ENCODE results near the gene NID1. TPM values are rescaled to one million over a fixed set of nuclear protein-coding genes. Genes with fewer than 3 reads are reported as not detected.

Gene NID1
- polyA plus RNA-seq, 1 donor (not counting 4 experiments of a cell fraction or from before 2014, with no cell fraction given), result 1.8 TPM

DNA sequence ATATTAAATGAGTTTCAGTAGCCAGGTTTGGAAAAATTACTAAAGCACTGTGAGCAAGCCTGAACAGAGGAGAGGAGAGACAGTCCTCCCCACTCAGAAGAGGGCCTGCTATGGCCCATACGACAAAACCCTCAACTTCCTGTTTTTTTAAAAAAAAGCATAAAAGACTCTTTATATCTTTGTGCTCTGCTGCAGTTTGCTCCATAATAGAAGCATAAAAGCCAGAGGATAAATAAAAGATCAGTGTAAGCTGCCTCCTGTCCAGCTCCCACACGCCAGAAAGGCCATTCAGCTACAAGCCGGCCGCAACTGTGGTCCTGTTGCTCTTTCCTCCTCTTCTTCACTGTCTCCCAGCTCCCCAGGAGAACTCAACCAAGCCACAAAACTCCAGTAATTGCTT, 37.8 kb downstream of the NID1 start:
- no peak for TF ChIP-seq EZH2 (IDR thresholded peaks at IDR 0.05; ENCODE audit: low read length)
- TF ChIP-seq, protein P1, sequence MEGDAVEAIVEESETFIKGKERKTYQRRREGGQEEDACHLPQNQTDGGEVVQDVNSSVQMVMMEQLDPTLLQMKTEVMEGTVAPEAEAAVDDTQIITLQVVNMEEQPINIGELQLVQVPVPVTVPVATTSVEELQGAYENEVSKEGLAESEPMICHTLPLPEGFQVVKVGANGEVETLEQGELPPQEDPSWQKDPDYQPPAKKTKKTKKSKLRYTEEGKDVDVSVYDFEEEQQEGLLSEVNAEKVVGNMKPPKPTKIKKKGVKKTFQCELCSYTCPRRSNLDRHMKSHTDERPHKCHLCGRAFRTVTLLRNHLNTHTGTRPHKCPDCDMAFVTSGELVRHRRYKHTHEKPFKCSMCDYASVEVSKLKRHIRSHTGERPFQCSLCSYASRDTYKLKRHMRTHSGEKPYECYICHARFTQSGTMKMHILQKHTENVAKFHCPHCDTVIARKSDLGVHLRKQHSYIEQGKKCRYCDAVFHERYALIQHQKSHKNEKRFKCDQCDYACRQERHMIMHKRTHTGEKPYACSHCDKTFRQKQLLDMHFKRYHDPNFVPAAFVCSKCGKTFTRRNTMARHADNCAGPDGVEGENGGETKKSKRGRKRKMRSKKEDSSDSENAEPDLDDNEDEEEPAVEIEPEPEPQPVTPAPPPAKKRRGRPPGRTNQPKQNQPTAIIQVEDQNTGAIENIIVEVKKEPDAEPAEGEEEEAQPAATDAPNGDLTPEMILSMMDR (optimal IDR thresholded peaks at IDR 0.05 in 1 of 3, IDR thresholded peaks at IDR 0.05 in 1 of 3, conservative IDR thresholded peaks at IDR 0.05 in 1 of 3; ENCODE audit: extremely low read depth in 1 of 3, insufficient read depth in 2 of 3, low read length in 3 of 3), result no peak
- dilution Hi-C loops (cut with MboI; ENCODE audit: extremely low pct_ligation_motif_present, low sequenced_read_pairs), result no loop called here
- Histone ChIP-seq H3K4me1 (ENCODE audit: control insufficient read depth, extremely low read depth, insufficient read depth, low read length) (no peaks in the 10 kb centered on the region), H4K20me1 (ENCODE audit: control insufficient read depth, extremely low read depth, insufficient read depth, low read length) (no peaks in the 10 kb centered on the region), H2AFZ (ENCODE audit: control insufficient read depth, low read length) (no peak overlapping the region), H3K4me2 (ENCODE audit: control insufficient read depth, extremely low read depth, insufficient read depth, low read depth, low read length) (no peak overlapping the region), H3K79me2 (ENCODE audit: control insufficient read depth, insufficient read depth, low read length) (no peaks in the 10 kb centered on the region), H3K4me3 (ENCODE audit: control insufficient read depth in 2 of 3, extremely low read depth in 1 of 3, insufficient read depth in 2 of 3, low read depth in 1 of 3, low read length in 3 of 3) (no peak overlapping the region), H3K27me3 (ENCODE audit: control insufficient read depth, extremely low read depth, insufficient read depth, low read length) (no peaks in the 10 kb centered on the region), H3K9ac (ENCODE audit: control insufficient read depth, extremely low read depth, insufficient read depth, low read length) (no peak overlapping the region), H3K36me3 (ENCODE audit: control insufficient read depth in 2 of 2, extremely low read depth in 1 of 2, insufficient read depth in 2 of 2, low read length in 2 of 2) (peaks cover 0 to 3% of the 10 kb centered on the region in 2 experiments), H3K9me1 (ENCODE audit: control insufficient read depth, extremely low read depth, insufficient read depth, low read length) (no peaks in the 10 kb centered on the region), H3K9me3 (ENCODE audit: control insufficient read depth, low read depth, low read length) (no peaks in the 10 kb centered on the region), H3K27ac (ENCODE audit: control insufficient read depth, insufficient read depth, low read length) (no peak overlapping the region)
- DNase-seq (ENCODE audit: low read depth, low spot score) (no peak), FAIRE-seq (no peak)

DNA sequence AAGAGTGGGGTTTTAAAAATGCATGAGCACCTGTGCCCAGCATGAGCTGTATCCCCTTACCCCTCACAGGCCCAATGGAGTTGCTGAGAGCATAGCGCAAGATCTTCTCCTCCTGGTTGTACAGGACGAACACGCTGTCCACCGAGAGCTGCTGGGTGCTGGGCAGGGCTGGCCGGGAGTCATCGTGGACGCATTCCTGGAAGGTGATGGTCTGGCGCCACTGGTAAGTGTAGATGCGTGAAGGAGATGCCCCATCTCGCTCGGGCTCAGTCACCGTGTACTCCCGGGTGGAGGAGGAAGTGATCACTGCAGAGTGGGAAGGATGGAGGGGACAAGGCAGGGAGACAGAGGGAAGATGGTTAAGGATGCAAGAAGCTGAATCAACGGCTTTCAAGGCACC, 39.1 kb downstream of the NID1 start:
- no peak overlapping the region for H3K27ac ChIP-seq (ENCODE audit: control insufficient read depth, insufficient read depth, low read length)
- no peaks in the 10 kb centered on the region for H3K36me3 ChIP-seq (ENCODE audit: control insufficient read depth in 2 of 2, extremely low read depth in 1 of 2, insufficient read depth in 2 of 2, low read length in 2 of 2)
- H3K4me1 ChIP-seq (ENCODE audit: control insufficient read depth, extremely low read depth, insufficient read depth, low read length), result no peaks in the 10 kb centered on the region
- H3K9ac ChIP-seq (ENCODE audit: control insufficient read depth, extremely low read depth, insufficient read depth, low read length), result no peak overlapping the region
- DNase-seq (ENCODE audit: low read depth, low spot score) (no peak), FAIRE-seq (no peak)
- H3K9me1 ChIP-seq (ENCODE audit: control insufficient read depth, extremely low read depth, insufficient read depth, low read length), result no peaks in the 10 kb centered on the region
- no peaks in the 10 kb centered on the region for H3K79me2 ChIP-seq (ENCODE audit: control insufficient read depth, insufficient read depth, low read length)
- H3K9me3 ChIP-seq (ENCODE audit: control insufficient read depth, low read depth, low read length), result no peaks in the 10 kb centered on the region
- no peaks in the 10 kb centered on the region for H3K27me3 ChIP-seq (ENCODE audit: control insufficient read depth, extremely low read depth, insufficient read depth, low read length)
- H3K4me3 ChIP-seq (ENCODE audit: control insufficient read depth in 2 of 3, extremely low read depth in 1 of 3, insufficient read depth in 2 of 3, low read depth in 1 of 3, low read length in 3 of 3), result no peak overlapping the region
- H2AFZ ChIP-seq (ENCODE audit: control insufficient read depth, low read length), result no peak overlapping the region
- no peaks in the 10 kb centered on the region for H4K20me1 ChIP-seq (ENCODE audit: control insufficient read depth, extremely low read depth, insufficient read depth, low read length)
- TF ChIP-seq, protein P1 (optimal IDR thresholded peaks at IDR 0.05 in 1 of 3, IDR thresholded peaks at IDR 0.05 in 1 of 3, conservative IDR thresholded peaks at IDR 0.05 in 1 of 3; ENCODE audit: extremely low read depth in 1 of 3, insufficient read depth in 2 of 3, low read length in 3 of 3), result no peak
- no peak for TF ChIP-seq EZH2 (IDR thresholded peaks at IDR 0.05; ENCODE audit: low read length)
- dilution Hi-C loops (cut with MboI; ENCODE audit: extremely low pct_ligation_motif_present, low sequenced_read_pairs), result no loop called here
- no peak overlapping the region for H3K4me2 ChIP-seq (ENCODE audit: control insufficient read depth, extremely low read depth, insufficient read depth, low read depth, low read length)

Data from keratinocyte (primary cell).